Activated CD4-positive, alpha-beta memory T cell treated with anti-CD3 and anti-CD28 coated beads, Interleukin-2, amount 10 ng/mL, durations not matched to agents 7 days and 5 days (primary cell): ENCODE results near the gene TMEM186. TPM values are rescaled to one million over a fixed set of nuclear protein-coding genes. Genes with fewer than 3 reads are reported as not detected.
"Not testable (repeated sequence)": the region's sequence is repeated elsewhere in the genome, so short reads cannot be mapped to it uniquely, and the experiment has no call there.

ENCODE experiments used
- CTCF ChIA-PET: fragments of 350-600 bp; sonication (Branson Sonifier 250); formaldehyde crosslinking; loops from one replicate; lab custom pipeline; 2021; ENCODE audit warnings: antibody characterized with exemption, inconsistent platforms; lab: Charles Lee
- POLR2A ChIA-PET: fragments of 350-600 bp; sonication (Branson Sonifier 250); formaldehyde crosslinking; loops from one replicate; lab custom pipeline; 2021; ENCODE audit warnings: antibody characterized with exemption; lab: Charles Lee
- DNase-seq: peaks from one replicate; pipeline ENCODE4 v3.0.0-alpha.2; 2020
- H3K27ac Mint-ChIP-seq: one replicate; pipeline ENCODE4 v1.8.0; 2021; ENCODE audit warnings: mild to moderate bottlenecking, mixed read lengths
- H3K27me3 Mint-ChIP-seq: one replicate; pipeline ENCODE4 v1.8.0; 2021; ENCODE audit warnings: mixed read lengths
- H3K36me3 Mint-ChIP-seq: one replicate; pipeline ENCODE4 v1.8.0; 2021; ENCODE audit warnings: low read depth, mixed read lengths
- H3K4me1 Mint-ChIP-seq: one replicate; pipeline ENCODE4 v1.8.0; 2021; ENCODE audit warnings: mixed read lengths
- H3K4me3 Mint-ChIP-seq: one replicate; pipeline ENCODE4 v1.8.0; 2021; ENCODE audit warnings: mild to moderate bottlenecking, mixed read lengths
- H3K9me3 Mint-ChIP-seq: one replicate; pipeline ENCODE4 v1.8.0; 2021; ENCODE audit warnings: mixed read lengths
- total RNA-seq, 2 experiments: library from RNA; stranded (reverse); gene quantifications; one replicate each; pipeline ENCODE4 v1.2.3, GENCODE V29; 2021

The TMEM186 gene
- total RNA-seq, 2 experiments from 2014 or later: 12.2 to 12.6 TPM

DNA sequence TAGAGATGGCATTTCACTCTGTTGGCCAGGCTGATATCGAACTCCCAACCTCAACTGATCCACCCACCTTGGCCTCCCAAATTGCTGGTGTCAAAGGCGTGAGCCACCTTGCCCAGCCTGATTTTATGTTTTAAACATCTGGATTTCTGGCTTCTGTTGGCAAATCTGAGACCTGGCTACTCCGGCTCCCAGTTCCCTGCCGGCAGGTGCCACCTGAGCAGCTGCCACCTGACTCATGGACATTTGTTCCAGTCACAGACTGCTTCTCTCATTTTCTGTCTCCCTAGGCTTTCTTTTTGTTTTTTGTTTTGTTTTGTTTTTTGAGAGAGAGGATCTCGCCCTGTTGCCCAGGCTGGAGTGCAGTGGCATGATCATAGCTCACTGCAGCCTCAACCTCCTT lies 9.8 kb upstream of the TMEM186 start:
- POLR2A ChIA-PET: interaction anchor here (0.6 kb wide), 1 partner anchor 18 kb away, joined by 3 read pairs; no protein-coding TSS in a partner anchor
- Mint-ChIP-seq H3K36me3 (peaks cover 79% of the 10 kb centered on the region), H3K27me3 (no peaks in the 10 kb centered on the region), H3K4me3 (no peak overlapping the region), H3K27ac (no peak overlapping the region), H3K9me3 (no peaks in the 10 kb centered on the region), H3K4me1 (peaks cover 5% of the 10 kb centered on the region)
- DNase-seq: no peak
- CTCF ChIA-PET: no interaction called here

DNA sequence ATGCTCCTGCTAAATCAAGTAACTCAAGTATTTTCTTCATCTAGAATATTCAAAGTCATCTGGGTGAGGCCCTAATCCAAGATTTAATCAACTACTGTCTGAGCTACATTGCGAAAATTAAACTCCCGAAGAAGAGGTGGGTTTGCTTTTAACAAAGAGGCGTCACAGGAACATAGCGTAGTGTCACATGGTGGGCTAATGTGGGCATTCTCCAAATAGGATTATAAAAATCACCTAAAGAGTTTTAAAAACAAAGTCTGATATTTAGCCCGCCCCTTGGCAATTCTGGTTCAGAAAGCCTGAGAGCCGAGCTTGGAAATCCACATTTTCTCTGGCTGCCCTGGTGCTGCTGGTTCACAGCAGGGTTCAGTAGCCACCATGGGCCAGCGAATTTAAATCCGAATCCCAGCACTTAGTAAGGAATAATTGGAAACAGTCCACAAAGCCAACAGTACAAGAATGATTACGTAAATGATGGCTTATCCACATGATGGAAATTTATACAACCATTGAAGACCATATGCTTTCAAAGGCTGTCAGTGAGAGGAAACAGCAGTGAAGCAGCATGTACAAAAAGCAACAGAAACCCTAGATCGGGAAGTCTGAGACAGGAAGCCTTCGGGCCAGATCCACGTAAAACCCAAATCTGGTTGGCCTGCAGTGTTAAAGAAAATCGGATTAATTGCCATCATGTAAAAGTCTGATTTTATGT lies 9.0 kb upstream of the TMEM186 start:
- Mint-ChIP-seq H3K27me3 (no peaks in the 10 kb centered on the region), H3K27ac (no peak overlapping the region), H3K36me3 (peaks cover 78% of the 10 kb centered on the region), H3K9me3 (no peaks in the 10 kb centered on the region), H3K4me1 (peaks cover 4% of the 10 kb centered on the region), H3K4me3 (no peak overlapping the region)
- ChIA-PET POLR2A (interaction anchor here (1.3 kb wide), 1 partner anchor 64 kb away, joined by 3 read pairs; no protein-coding TSS in a partner anchor), CTCF (interaction anchor here (1.3 to 1.4 kb wide), 2 partner anchors 9 to 129 kb away, joined by 3 to 4 read pairs; partner anchors contain the start of genes PMM2 and TMEM186)
- no peak for DNase-seq

DNA sequence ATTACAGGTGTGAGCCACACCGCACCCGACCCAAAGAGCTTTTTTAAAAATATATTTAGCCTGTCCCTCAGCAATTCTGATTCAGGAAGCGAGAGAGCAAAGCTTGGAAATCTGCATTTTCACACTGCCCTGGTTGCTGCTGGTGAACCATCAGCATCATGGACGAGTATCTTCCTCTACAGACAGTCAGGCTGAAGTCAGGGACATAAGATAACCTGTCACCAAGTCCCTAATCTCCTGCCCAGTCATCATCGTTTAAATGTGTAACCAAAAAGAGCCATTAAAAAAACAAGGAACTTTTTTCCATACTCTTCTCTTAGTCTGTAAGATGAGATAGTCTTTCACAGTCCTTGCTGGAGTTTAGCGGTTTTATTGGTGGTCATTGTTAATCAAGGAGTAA lies 6.9 kb upstream of the TMEM186 start:
- Mint-ChIP-seq H3K4me1 (peaks cover 15% of the 10 kb centered on the region), H3K36me3 (peaks cover 65% of the 10 kb centered on the region), H3K27ac (no peak overlapping the region), H3K9me3 (no peaks in the 10 kb centered on the region), H3K4me3 (no peak overlapping the region), H3K27me3 (no peaks in the 10 kb centered on the region)
- ChIA-PET CTCF (no interaction called here), POLR2A (interaction anchor here (1.1 kb wide), 1 partner anchor 13 kb away, joined by 4 read pairs; no protein-coding TSS in a partner anchor)
- DNase-seq: no peak

DNA sequence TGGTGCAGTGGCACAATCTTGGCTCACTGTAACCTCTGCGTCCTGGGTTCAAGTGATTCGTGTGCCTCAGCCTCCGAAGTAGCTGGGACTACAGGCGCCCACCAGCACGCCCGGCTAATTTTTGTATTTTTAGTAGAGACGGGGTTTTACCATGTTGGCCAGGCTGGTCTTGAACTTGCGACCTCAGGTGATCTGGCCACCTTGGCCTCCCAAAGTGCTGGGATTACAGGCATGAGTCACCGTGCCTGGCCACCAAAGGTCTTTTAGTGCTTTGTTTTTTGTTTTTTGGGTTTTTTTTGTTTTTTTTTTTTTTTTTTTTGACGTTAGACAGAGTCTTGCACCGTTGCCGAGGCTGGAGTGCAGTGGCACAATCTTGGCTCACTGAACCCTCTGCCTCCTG lies 6.3 kb upstream of the TMEM186 start:
- peaks cover 20% of the 10 kb centered on the region for H3K4me1 Mint-ChIP-seq
- peaks cover 62% of the 10 kb centered on the region for H3K36me3 Mint-ChIP-seq
- peak overlapping the region; percentile 35 for H3K27ac Mint-ChIP-seq
- H3K4me3 Mint-ChIP-seq, DNase-seq, H3K27me3 Mint-ChIP-seq, CTCF ChIA-PET, H3K9me3 Mint-ChIP-seq: not testable (repeated sequence)
- POLR2A ChIA-PET: interaction anchor here (1.1 kb wide), 1 partner anchor 13 kb away, joined by 4 read pairs; no protein-coding TSS in a partner anchor

DNA sequence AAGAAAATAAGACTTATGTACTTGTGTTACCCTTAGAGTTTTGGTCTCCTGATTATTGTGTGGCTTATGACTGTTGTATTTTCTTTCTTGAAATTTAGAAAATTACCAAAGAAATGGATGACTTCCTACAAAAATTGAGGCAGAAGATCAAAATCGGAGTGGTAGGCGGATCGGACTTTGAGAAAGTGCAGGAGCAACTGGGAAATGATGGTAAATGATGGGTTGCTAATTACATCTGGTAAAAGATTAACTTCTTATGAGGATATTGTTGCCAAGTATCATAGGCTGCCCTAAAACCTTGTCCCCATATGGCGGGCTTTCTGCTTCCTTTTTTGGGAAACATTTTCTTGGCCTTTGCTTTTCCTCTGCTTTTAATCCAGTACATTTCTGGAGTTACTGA lies 4.3 kb upstream of the TMEM186 start:
- Mint-ChIP-seq H3K27ac (no peak overlapping the region), H3K4me1 (peaks cover 27% of the 10 kb centered on the region), H3K4me3 (no peak overlapping the region), H3K27me3 (no peaks in the 10 kb centered on the region), H3K36me3 (peaks cover 51% of the 10 kb centered on the region), H3K9me3 (no peaks in the 10 kb centered on the region)
- ChIA-PET POLR2A (interaction anchor here (1.5 to 1.9 kb wide), 2 partner anchors 15 to 290 kb away, joined by 5 to 9 read pairs; partner anchors contain the start of gene HAPSTR1), CTCF (interaction anchor here (0.6 to 1.3 kb wide), 2 partner anchors 15 to 231 kb away, joined by 3 to 4 read pairs; no protein-coding TSS in a partner anchor)
- DNase-seq: no peak

DNA sequence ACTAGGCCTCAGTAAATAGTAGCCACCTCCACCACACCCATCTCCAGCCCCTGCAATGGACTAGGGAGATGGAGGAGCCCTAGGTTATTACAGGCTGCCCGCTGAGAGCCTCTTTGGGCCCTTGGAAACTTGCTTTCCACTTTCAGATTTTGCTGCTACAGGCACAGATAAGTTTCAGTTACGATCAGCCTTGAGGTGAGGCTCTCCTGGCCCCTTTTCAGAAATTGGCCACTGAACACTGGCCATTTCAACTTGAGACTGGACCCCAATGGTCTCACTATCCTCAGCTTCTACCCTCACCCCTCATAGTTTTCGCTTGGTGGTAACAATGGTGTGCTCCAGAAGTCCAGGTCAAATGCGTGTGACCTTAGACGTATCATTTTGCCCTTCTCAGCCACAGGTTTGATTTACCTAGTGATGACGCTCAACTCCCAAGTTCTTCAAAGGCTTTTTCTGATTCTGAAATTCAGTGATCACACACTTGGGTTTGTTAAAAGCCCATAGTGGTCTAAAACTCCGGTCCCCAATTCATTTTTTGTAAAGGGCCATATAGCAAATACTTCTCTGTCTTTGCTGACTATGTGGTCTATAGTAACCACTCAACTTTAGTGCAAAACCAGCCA lies 1.2 kb upstream of the TMEM186 start:
- POLR2A ChIA-PET: interaction anchor here (0.6 to 4.1 kb wide), 12 partner anchors 11 to 294 kb away, joined by 3 to 67 read pairs (median 7); partner anchors contain the start of genes CARHSP1 and HAPSTR1
- CTCF ChIA-PET: interaction anchor here (0.8 to 2.7 kb wide), 3 partner anchors 82 to 231 kb away, joined by 3 to 16 read pairs (median 4); partner anchors contain the start of gene LITAFD
- H3K4me1 Mint-ChIP-seq: peaks cover 41% of the 10 kb centered on the region
- peak overlapping the region; percentile 71 for H3K27ac Mint-ChIP-seq
- H3K4me3 Mint-ChIP-seq: peak overlapping the region; percentile 93
- no peaks in the 10 kb centered on the region for H3K9me3 Mint-ChIP-seq
- no peak for DNase-seq
- H3K27me3 Mint-ChIP-seq: no peaks in the 10 kb centered on the region
- H3K36me3 Mint-ChIP-seq: peaks cover 27% of the 10 kb centered on the region

- POLR2A ChIA-PET: interaction anchor here (0.6 to 4.1 kb wide), 13 partner anchors 10 to 294 kb away, joined by 3 to 67 read pairs (median 7); partner anchors contain the start of genes CARHSP1 and HAPSTR1
- peak overlapping the region; percentile 93 for H3K4me3 Mint-ChIP-seq
These were observed 712 bp upstream of the TMEM186 start for GRCh38 chr16:8798174-8798527.

DNA sequence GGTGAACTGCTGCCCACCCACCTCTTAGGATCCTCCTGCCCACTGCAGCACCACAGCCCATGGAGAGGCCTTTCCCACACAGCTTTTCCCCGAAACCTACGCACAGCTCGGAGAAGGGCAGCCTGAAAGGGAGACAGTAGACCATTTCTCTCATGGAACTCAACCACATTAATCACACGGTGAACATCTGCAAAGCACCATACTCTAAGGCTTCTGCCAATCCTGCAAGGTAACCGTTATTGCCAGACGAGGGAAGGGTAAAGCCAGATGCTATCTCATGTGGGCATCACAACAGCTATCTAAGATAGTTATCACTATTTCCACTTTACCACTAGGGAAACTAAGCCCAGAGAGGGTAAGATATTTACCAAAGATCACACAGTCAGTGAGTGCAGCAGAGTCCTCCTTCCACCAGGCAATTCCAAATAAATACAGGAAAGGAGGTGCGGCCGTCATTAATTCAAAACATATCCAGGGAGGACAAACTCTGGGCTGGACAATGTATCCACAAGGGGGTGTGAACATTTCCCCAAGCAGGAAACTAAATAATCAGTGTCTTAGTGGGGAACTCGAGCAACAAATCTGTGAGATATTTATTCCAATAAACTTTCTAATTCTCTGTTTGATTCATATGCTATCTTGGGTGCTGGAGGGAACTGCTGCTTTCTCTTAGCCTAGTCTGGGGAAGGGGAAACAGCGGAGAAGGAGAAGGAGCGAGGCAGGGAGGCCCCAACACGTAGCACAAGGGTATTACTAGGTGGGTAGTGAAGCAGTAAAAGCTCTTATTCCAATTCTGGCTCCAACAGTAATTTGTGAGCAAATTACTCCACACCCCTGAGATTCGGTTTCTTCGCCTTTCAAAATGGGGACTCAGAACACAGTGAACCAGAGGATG lies 723 bp downstream of the TMEM186 start:
- no peak for DNase-seq
- Mint-ChIP-seq H3K4me3 (peak overlapping the region; percentile 93), H3K27me3 (no peaks in the 10 kb centered on the region), H3K4me1 (peaks cover 38% of the 10 kb centered on the region), H3K9me3 (no peaks in the 10 kb centered on the region), H3K27ac (peak overlapping the region; percentile 71), H3K36me3 (peaks cover 10% of the 10 kb centered on the region)
- CTCF ChIA-PET: interaction anchor here (0.9 to 2.7 kb wide), 6 partner anchors 9 to 224 kb away, joined by 3 to 16 read pairs (median 4); partner anchors contain the start of genes CARHSP1 and LITAFD
- POLR2A ChIA-PET: interaction anchor here (0.7 to 4.1 kb wide), 11 partner anchors 9 to 339 kb away, joined by 3 to 67 read pairs (median 5); partner anchors contain the start of genes CARHSP1 and HAPSTR1

More at GRCh38 chr16:8798174-8798527, 712 bp upstream of the TMEM186 start:
- peaks cover 40% of the 10 kb centered on the region for H3K4me1 Mint-ChIP-seq
- peak; percentile 33 for DNase-seq
- CTCF ChIA-PET: interaction anchor here (0.8 to 2.7 kb wide), 3 partner anchors 18 to 231 kb away, joined by 3 to 16 read pairs (median 6); partner anchors contain the start of gene LITAFD
- peak overlapping the region; percentile 71 for H3K27ac Mint-ChIP-seq
- H3K9me3 Mint-ChIP-seq: no peaks in the 10 kb centered on the region
- H3K36me3 Mint-ChIP-seq: peaks cover 24% of the 10 kb centered on the region
- H3K27me3 Mint-ChIP-seq: no peaks in the 10 kb centered on the region

- peak overlapping the region; percentile 22 for H3K4me3 Mint-ChIP-seq
- H3K27me3 Mint-ChIP-seq: no peaks in the 10 kb centered on the region
- H3K9me3 Mint-ChIP-seq: no peaks in the 10 kb centered on the region
- DNase-seq: no peak
- peaks cover 5% of the 10 kb centered on the region for H3K36me3 Mint-ChIP-seq
- ChIA-PET POLR2A (interaction anchor here (4.1 kb wide), 1 partner anchor 72 kb away, joined by 67 read pairs; the partner anchor contains the start of gene CARHSP1), CTCF (interaction anchor here (2.7 kb wide), 1 partner anchor 84 kb away, joined by 16 read pairs; the partner anchor contains the start of gene LITAFD)
- peaks cover 34% of the 10 kb centered on the region for H3K4me1 Mint-ChIP-seq
- H3K27ac Mint-ChIP-seq: no peak overlapping the region
These were observed 1.6 kb downstream of the TMEM186 start for GRCh38 chr16:8795818-8796217.

- H3K27ac Mint-ChIP-seq: no peak overlapping the region
- DNase-seq: no peak
- peaks cover 5% of the 10 kb centered on the region for H3K36me3 Mint-ChIP-seq
- H3K4me1 Mint-ChIP-seq: peaks cover 33% of the 10 kb centered on the region
- H3K4me3 Mint-ChIP-seq: no peak overlapping the region
- H3K9me3 Mint-ChIP-seq: no peaks in the 10 kb centered on the region
- H3K27me3 Mint-ChIP-seq: no peaks in the 10 kb centered on the region
- POLR2A ChIA-PET: no interaction called here
- CTCF ChIA-PET: no interaction called here
These were observed 2.3 kb downstream of the TMEM186 start for GRCh38 chr16:8795091-8795490.

GRCh38 chr16:8788578-8789172 lies 8.8 kb downstream of the TMEM186 start:
- CTCF ChIA-PET: interaction anchor here (1.0 kb wide), 1 partner anchor 8 kb away, joined by 3 read pairs; the partner anchor contains the start of genes PMM2 and TMEM186
- no peaks in the 10 kb centered on the region for H3K27me3 Mint-ChIP-seq

More at GRCh38 chr16:8788578-8789172, 8.8 kb downstream of the TMEM186 start:
- Mint-ChIP-seq H3K4me1 (no peaks in the 10 kb centered on the region), H3K36me3 (no peaks in the 10 kb centered on the region), H3K4me3 (no peak overlapping the region), H3K27ac (no peak overlapping the region), H3K9me3 (no peaks in the 10 kb centered on the region)
- DNase-seq: no peak
- POLR2A ChIA-PET: interaction anchor here (3.0 kb wide), 1 partner anchor 9 kb away, joined by 13 read pairs; the partner anchor contains the start of genes PMM2 and TMEM186
